AG04449 (cell line): Measurements from ENCODE around the gene CFHR1.
A peak's percentile ranks its signal among the peaks of the same experiment; 100 is the strongest.
"Not testable (repeated sequence)": the region's sequence is repeated elsewhere in the genome, so short reads cannot be mapped to it uniquely, and the experiment has no call there.

ENCODE experiments used
- CTCF ChIA-PET: fragments of 350-600 bp; formaldehyde crosslinking; extraction: SDS; loops from one replicate; lab custom pipeline; 2021; ENCODE audit warnings: antibody characterized with exemption; lab: Yijun Ruan, JAX
- POLR2A ChIA-PET: fragments of 400-600, 350-600 bp; formaldehyde crosslinking; extraction: SDS; loops from one replicate; lab custom pipeline; 2020; ENCODE audit warnings: antibody characterized with exemption, inconsistent platforms; lab: Yijun Ruan, JAX
- DNase-seq: peaks from one replicate; pipeline ENCODE4 v3.0.0-alpha.2; 2010; ENCODE audit warnings: low read depth, low spot score
- H3K4me3 ChIP-seq: 2 replicates; pipeline ENCODE4 v1.5.1; 2011; ENCODE audit warnings: low read depth, mild to moderate bottlenecking, control low read depth, low read length
- TF ChIP-seq, protein P1 (sequence below): IDR thresholded peaks from one replicate; pipeline ENCODE4 v1.5.1; 2011; ENCODE audit warnings: mild to moderate bottlenecking, moderate library complexity, low read length, control low read depth, inconsistent platforms; ENCODE audit not compliant: insufficient read depth; ENCODE audit errors: missing control alignments

The CFHR1 gene

DNA sequence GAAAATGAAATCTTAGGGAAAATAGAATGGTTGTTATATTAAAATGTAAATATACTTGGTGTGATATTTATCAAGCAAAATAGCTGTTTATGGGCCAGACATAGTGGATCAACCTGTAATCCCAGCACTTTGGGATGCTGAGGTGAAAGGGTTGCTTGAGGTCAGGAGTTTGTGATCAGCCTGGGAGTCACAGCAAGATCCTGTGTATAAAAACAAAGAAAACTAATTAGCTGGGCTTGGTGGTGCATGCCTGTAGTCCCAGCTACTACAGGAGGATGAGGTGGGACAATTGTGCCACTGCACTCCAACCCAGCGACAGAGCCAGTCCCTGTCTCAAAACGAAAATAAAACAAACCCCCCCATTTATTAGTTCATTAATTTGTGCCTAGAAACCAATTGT, 21.6 kb upstream of the CFHR1 start:
- TF ChIP-seq, protein P1, sequence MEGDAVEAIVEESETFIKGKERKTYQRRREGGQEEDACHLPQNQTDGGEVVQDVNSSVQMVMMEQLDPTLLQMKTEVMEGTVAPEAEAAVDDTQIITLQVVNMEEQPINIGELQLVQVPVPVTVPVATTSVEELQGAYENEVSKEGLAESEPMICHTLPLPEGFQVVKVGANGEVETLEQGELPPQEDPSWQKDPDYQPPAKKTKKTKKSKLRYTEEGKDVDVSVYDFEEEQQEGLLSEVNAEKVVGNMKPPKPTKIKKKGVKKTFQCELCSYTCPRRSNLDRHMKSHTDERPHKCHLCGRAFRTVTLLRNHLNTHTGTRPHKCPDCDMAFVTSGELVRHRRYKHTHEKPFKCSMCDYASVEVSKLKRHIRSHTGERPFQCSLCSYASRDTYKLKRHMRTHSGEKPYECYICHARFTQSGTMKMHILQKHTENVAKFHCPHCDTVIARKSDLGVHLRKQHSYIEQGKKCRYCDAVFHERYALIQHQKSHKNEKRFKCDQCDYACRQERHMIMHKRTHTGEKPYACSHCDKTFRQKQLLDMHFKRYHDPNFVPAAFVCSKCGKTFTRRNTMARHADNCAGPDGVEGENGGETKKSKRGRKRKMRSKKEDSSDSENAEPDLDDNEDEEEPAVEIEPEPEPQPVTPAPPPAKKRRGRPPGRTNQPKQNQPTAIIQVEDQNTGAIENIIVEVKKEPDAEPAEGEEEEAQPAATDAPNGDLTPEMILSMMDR: no peak
- ChIA-PET CTCF (no interaction called here), POLR2A (no interaction called here)
- H3K4me3 ChIP-seq: no peak overlapping the region
- DNase-seq: no peak

GRCh38 chr1:196801920-196802319, 17.6 kb upstream of the CFHR1 start:
- DNase-seq, CTCF ChIA-PET, POLR2A ChIA-PET, H3K4me3 ChIP-seq: not testable (repeated sequence)

DNA sequence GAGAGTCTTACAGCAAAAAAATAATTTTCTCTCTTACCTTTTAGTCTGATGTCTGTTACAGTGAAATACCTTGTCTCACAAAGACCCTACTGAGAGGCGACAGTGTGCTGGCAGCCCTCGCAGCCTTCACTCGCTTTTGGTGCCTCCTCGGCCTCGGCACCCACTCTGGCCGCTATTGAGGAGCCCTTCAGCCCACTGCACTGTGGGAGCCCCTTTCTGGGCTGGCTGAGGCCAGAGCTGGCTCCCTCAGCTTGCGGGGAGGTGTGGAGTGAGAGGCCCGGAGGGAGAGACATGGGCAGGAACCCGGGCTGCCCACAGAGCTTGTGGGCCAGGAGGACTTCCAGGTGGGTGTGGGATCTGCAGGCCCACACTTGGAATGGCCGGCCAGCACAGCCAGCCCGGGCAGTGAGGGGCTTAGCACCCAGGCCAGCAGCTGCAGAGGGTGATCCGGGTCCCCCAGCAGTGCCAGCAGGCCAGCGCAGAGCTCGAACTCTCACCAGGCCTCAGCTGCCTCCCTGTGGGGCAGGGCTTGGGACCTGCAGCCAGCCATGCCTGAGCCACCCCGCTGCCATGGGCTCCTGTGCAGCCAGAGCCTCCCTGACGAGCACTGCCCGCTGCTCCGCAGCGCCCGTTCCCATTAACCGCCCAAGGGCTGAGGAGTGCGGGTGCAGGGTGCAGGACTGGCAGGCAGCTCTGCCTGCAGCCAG, 10.8 kb upstream of the CFHR1 start:
- CTCF ChIA-PET: no interaction called here
- TF ChIP-seq, protein P1: no peak
- DNase-seq: no peak
- H3K4me3 ChIP-seq: no peak overlapping the region
- POLR2A ChIA-PET: no interaction called here

DNA sequence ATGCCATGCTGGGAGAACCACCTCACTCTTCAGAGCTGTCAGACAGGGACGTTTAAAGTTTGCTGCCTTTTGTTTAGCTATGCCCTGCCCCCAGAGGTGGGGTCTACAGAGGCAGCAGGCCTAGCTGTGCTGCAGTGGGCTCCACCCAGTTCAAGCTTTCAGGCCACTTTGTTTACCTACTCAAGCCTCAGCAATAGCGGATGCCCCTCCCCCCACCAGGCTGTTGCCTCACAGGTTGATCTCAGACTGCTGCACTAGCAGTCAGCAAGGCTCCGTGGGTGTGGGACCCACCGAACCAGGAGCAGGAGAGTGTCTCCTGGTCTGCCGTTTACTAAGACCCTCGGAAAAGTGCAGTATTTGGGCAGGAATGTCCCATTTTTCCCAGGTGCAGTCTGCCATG, 2.1 kb upstream of the CFHR1 start:
- CTCF ChIA-PET, H3K4me3 ChIP-seq, POLR2A ChIA-PET, DNase-seq: not testable (repeated sequence)

- CTCF ChIA-PET: interaction anchor here (0.9 kb wide), 1 partner anchor 352 kb away, joined by 3 read pairs; no protein-coding TSS in a partner anchor
- H3K4me3 ChIP-seq, POLR2A ChIA-PET: not testable (repeated sequence)
- DNase-seq: peak; percentile 9
These were observed 8.3 kb downstream of the CFHR1 start for GRCh38 chr1:196827860-196828259.

DNA sequence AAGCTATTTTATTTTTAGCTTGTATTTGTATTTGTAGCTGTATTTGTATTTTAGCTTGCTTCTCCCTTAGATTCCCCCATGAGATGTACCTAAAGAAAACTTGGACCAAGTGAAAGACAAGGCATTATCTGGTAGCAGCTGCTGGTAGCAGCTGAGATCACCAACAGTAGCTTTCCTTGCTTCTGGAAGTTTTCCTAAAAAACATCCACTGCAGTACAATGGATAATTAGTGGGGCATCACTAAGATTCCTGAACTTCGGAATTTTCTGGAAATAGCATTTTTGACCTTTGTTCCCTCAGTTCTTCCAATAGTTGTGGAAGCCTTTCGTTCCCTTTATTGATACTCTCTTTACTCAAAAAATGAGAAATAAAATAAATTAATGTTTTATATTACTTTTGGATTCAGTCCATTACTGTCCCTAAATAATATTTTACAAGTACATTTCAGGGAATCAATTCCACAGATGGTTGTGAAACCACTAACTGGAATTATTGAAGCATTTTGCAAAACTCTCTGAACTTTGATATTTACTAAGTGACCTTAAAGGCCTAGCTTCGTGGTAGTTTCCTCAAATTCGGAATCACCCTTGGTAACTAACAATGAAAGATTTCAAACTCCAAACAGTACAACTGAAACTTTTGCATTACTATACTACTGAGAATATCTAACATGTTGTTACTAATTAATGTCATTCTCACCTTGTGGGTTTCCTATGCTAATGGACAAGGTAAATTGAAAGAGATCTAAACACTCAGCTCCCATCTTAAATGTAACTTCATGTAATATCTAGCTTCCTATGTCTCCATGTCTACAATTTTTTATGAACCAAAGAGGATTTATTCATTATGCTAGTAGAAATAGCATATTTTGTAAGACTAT, 30.3 kb downstream of the CFHR1 start:
- CTCF ChIA-PET, H3K4me3 ChIP-seq, DNase-seq, POLR2A ChIA-PET: not testable (repeated sequence)

DNA sequence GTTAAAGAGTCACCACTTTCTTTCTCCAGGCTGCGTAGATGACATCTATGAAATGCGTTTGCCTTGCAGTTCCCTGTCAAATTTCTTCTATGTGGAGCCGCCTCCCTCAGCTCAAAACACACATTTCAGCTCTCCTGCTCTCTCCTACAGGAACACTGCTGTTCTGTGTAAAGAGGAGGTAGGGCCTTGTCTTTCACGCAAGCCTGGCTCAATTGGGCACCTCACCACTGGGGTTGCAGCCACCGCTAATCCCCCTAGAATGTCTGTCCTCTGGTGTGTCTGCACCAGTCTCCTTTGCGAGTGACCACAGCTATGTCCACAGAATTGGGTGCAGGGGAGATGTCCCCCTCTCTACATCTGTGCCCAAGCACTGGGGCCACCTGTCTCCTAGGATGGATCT, 36.5 kb downstream of the CFHR1 start:
- TF ChIP-seq, protein P1: no peak
- POLR2A ChIA-PET: no interaction called here
- CTCF ChIA-PET: no interaction called here
- no peak for DNase-seq
- no peak overlapping the region for H3K4me3 ChIP-seq

DNA sequence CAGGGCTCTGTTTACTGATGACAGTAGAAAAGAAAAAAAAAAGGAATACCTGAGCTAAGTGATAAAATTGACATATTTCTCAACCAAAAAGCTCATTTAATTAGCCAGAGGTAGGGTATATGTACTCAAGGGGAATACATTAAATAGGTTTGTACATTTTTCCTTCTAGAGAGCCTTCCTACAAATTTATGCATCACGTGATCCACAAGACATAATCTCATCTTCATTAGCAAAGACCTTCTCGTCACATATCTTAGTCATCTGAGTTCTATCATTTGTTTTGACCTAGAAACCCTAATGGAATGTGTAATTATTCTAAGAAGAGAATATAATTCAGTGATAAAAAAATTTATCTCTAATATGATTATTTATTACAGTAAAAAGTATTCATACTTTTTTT, 37.7 kb downstream of the CFHR1 start:
- ChIA-PET CTCF (no interaction called here), POLR2A (no interaction called here)
- TF ChIP-seq, protein P1: no peak
- DNase-seq: no peak
- no peak overlapping the region for H3K4me3 ChIP-seq
